Neural progenitor cell (in vitro differentiated cells): ENCODE measurements around the gene FAT2. TPM values are rescaled to one million over a fixed set of nuclear protein-coding genes. Genes with fewer than 3 reads are reported as not detected.

Source experiments
- DNase-seq: peaks from one replicate; pipeline ENCODE4 v3.0.0-alpha.2; 2016; ENCODE audit warnings: low spot score
- H2AFZ ChIP-seq: fragments of 200-600 bp; sonication (generic); replicated peaks from 2 replicates; pipeline ENCODE4 v1.6.1; 2016; ENCODE audit warnings: antibody characterized with exemption
- H3F3A ChIP-seq: fragments of 200-600 bp; sonication (generic); 2 replicates; pipeline ENCODE4 v1.6.1; 2016; ENCODE audit warnings: antibody characterized with exemption, low read depth
- H3K27ac ChIP-seq: fragments of 200-600 bp; sonication (generic); 2 replicates; pipeline ENCODE4 v1.5.1; 2016; ENCODE audit warnings: mild to moderate bottlenecking
- H3K27me3 ChIP-seq: fragments of 200-600 bp; sonication (generic); 2 replicates; pipeline ENCODE4 v1.6.1; 2016; ENCODE audit warnings: mild to moderate bottlenecking, moderate library complexity
- H3K36me3 ChIP-seq: fragments of 200-600 bp; sonication (generic); 2 replicates; pipeline ENCODE4 v1.5.1; 2016
- H3K4me1 ChIP-seq: fragments of 200-600 bp; sonication (generic); 2 replicates; pipeline ENCODE4 v1.6.1; 2016; ENCODE audit warnings: mixed run types
- H3K4me2 ChIP-seq: fragments of 200-600 bp; sonication (generic); 2 replicates; pipeline ENCODE4 v1.6.1; 2016
- H3K4me3 ChIP-seq: fragments of 200-600 bp; sonication (generic); 2 replicates; pipeline ENCODE4 v1.5.1; 2016
- H3K79me2 ChIP-seq: fragments of 200-600 bp; sonication (generic); 2 replicates; pipeline ENCODE4 v1.6.1; 2016; ENCODE audit warnings: low read depth
- H3K9ac ChIP-seq: fragments of 200-600 bp; sonication (generic); 2 replicates; pipeline ENCODE4 v1.6.1; 2016
- H3K9me3 ChIP-seq: fragments of 200-600 bp; sonication (generic); 2 replicates; pipeline ENCODE4 v1.5.1; 2016; ENCODE audit warnings: low read depth
- H4K20me1 ChIP-seq: fragments of 200-600 bp; sonication (generic); 2 replicates; pipeline ENCODE4 v1.6.1; 2016; ENCODE audit warnings: low read depth
- H3K27ac Mint-ChIP-seq: 3 replicates; pipeline ENCODE4 v1.8.0; 2021; ENCODE audit warnings: mixed read lengths
- H3K27me3 Mint-ChIP-seq: 2 replicates; pipeline ENCODE4 v1.8.0; 2022; ENCODE audit warnings: low read depth, mild to moderate bottlenecking, inconsistent platforms, moderate library complexity, mixed read lengths; ENCODE audit not compliant: insufficient read depth
- H3K36me3 Mint-ChIP-seq: 3 replicates; pipeline ENCODE4 v1.8.0; 2021; ENCODE audit warnings: mixed read lengths
- H3K4me1 Mint-ChIP-seq: 3 replicates; pipeline ENCODE4 v1.8.0; 2021; ENCODE audit warnings: mixed read lengths
- H3K4me3 Mint-ChIP-seq: 3 replicates; pipeline ENCODE4 v1.8.0; 2021; ENCODE audit warnings: mild to moderate bottlenecking, moderate library complexity, mixed read lengths
- H3K9me3 Mint-ChIP-seq: 3 replicates; pipeline ENCODE4 v1.8.0; 2020; ENCODE audit warnings: mixed read lengths
- EZH2 ChIP-seq: fragments of 200-600 bp; sonication (generic); IDR thresholded peaks from 2 replicates; pipeline ENCODE4 v1.6.1; 2017; ENCODE audit warnings: antibody characterized with exemption, mild to moderate bottlenecking, moderate library complexity
- EZH2phosphoT487 ChIP-seq: fragments of 200-600 bp; sonication (generic); IDR thresholded peaks from 2 replicates; pipeline ENCODE4 v1.6.1; 2017; ENCODE audit warnings: antibody characterized with exemption
- total RNA-seq: library from RNA; depleted of rRNA; stranded (reverse); fragments of >200 nt; gene quantifications from 2 replicates; pipeline ENCODE4 v1.2.3, GENCODE V29; 2015; ENCODE audit warnings: low replicate concordance
- TF ChIP-seq, protein P1 (sequence below): fragments of 200-600 bp; sonication (generic); IDR thresholded peaks from 2 replicates; pipeline ENCODE4 v1.5.1; 2017; ENCODE audit warnings: antibody characterized with exemption, mild to moderate bottlenecking

FAT2 gene
- total RNA-seq, 1 donor from 2014 or later, result 0.36 TPM

DNA sequence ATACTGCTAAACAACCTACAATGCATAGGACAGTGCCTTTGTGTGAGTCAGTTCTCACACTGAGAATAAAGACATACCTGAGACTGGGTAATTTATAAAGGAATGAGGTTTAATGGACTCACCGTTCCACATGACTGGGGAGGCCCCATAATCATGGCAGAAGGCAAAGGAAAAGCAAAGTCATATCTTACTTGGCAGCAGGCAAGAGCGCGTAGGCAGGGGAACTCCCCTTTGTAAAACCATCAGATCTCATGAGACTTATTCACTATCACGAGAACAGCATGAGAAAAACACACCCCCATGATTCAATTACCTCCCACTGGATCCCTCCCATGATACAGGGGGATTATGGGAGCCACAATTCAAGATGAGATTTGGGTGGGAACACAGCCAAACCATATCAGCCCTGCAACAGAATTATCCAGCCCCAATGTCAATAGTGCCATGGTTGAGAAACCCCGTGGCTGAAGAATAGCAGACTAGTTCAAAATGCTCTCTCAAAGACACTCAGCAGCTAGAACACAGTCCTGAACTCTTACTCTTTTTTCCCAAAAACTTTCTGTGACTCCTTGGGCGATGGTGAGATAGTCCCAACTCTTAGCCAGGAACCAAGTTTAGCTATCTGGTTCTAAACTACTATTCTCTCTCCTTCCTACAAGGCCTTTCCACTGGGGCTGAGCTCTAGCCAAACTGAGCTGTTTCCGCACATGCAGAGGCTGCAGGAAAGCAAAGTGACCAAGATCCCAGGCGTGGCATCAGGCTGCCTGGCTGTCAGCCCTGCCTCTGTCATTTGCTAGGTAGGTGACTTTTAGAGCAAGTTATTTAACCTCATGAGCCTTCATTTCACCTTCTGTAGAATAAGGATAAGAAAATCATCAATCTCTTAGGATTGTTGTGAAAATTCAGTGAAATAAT is 21.7 kb downstream of the FAT2 start:
- Mint-ChIP-seq H3K4me3 (no peak overlapping the region), H3K36me3 (no peaks in the 10 kb centered on the region), H3K27me3 (peaks cover 3% of the 10 kb centered on the region), H3K27ac (no peak overlapping the region), H3K4me1 (no peaks in the 10 kb centered on the region), H3K9me3 (peaks cover 3% of the 10 kb centered on the region)
- Histone ChIP-seq H3K9ac (no peak overlapping the region), H3K4me3 (no peak overlapping the region), H3K4me2 (no peak overlapping the region), H3K27me3 (no peaks in the 10 kb centered on the region), H3K9me3 (no peaks in the 10 kb centered on the region), H3K79me2 (no peaks in the 10 kb centered on the region), H2AFZ (no peak overlapping the region), H3K4me1 (no peaks in the 10 kb centered on the region), H3F3A (no peaks in the 10 kb centered on the region), H4K20me1 (no peaks in the 10 kb centered on the region), H3K36me3 (no peaks in the 10 kb centered on the region), H3K27ac (no peak overlapping the region)
- TF ChIP-seq, protein P1, sequence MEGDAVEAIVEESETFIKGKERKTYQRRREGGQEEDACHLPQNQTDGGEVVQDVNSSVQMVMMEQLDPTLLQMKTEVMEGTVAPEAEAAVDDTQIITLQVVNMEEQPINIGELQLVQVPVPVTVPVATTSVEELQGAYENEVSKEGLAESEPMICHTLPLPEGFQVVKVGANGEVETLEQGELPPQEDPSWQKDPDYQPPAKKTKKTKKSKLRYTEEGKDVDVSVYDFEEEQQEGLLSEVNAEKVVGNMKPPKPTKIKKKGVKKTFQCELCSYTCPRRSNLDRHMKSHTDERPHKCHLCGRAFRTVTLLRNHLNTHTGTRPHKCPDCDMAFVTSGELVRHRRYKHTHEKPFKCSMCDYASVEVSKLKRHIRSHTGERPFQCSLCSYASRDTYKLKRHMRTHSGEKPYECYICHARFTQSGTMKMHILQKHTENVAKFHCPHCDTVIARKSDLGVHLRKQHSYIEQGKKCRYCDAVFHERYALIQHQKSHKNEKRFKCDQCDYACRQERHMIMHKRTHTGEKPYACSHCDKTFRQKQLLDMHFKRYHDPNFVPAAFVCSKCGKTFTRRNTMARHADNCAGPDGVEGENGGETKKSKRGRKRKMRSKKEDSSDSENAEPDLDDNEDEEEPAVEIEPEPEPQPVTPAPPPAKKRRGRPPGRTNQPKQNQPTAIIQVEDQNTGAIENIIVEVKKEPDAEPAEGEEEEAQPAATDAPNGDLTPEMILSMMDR, result no peak
- no peak for TF ChIP-seq EZH2
- TF ChIP-seq EZH2phosphoT487, result no peak
- no peak for DNase-seq

DNA sequence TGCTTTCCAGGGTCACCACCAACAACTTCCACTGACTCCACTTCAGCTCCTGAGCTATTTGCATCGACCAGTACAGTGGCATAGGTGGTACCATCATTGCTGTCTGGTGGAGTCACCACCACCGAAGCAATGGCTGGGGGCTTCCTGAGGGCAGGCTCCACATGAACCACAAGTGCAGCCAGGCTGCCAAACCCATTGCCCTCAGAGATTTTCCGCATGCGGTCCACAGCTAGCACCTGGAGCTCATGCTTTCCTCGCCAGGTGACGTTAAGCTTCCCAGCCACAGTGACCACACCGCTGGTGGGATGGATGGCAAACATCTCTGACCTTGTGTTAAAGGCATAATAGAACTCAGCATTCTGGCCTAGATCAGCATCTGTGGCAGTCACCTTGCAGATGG is 23.1 kb downstream of the FAT2 start:
- Mint-ChIP-seq H3K27ac (no peak overlapping the region), H3K4me1 (no peaks in the 10 kb centered on the region), H3K27me3 (peaks cover 3% of the 10 kb centered on the region), H3K36me3 (no peaks in the 10 kb centered on the region), H3K9me3 (peaks cover 3% of the 10 kb centered on the region), H3K4me3 (no peak overlapping the region)
- Histone ChIP-seq H2AFZ (no peak overlapping the region), H3K4me3 (no peak overlapping the region), H3F3A (no peaks in the 10 kb centered on the region), H3K79me2 (no peaks in the 10 kb centered on the region), H3K27me3 (no peaks in the 10 kb centered on the region), H3K27ac (no peak overlapping the region), H3K9ac (no peak overlapping the region), H3K4me1 (no peaks in the 10 kb centered on the region), H3K4me2 (no peak overlapping the region), H4K20me1 (no peaks in the 10 kb centered on the region), H3K9me3 (no peaks in the 10 kb centered on the region), H3K36me3 (no peaks in the 10 kb centered on the region)
- TF ChIP-seq EZH2 (no peak), EZH2phosphoT487 (no peak)
- TF ChIP-seq, protein P1, result no peak
- DNase-seq, result no peak

- Histone ChIP-seq H2AFZ (no peak overlapping the region), H3F3A (peaks cover 12% of the 10 kb centered on the region), H3K4me3 (no peak overlapping the region), H3K4me1 (peaks cover 14% of the 10 kb centered on the region), H3K9ac (no peak overlapping the region), H3K27me3 (no peaks in the 10 kb centered on the region), H3K9me3 (no peaks in the 10 kb centered on the region), H3K27ac (no peak overlapping the region), H4K20me1 (no peaks in the 10 kb centered on the region), H3K79me2 (no peaks in the 10 kb centered on the region), H3K36me3 (no peaks in the 10 kb centered on the region), H3K4me2 (no peak overlapping the region)
- DNase-seq, result no peak
- Mint-ChIP-seq H3K4me3 (no peak overlapping the region), H3K27ac (no peak overlapping the region), H3K36me3 (no peaks in the 10 kb centered on the region), H3K9me3 (peaks cover 3% of the 10 kb centered on the region), H3K27me3 (peaks cover 5% of the 10 kb centered on the region), H3K4me1 (peaks cover 3% of the 10 kb centered on the region)
- TF ChIP-seq EZH2, result no peak
- no peak for TF ChIP-seq EZH2phosphoT487
- TF ChIP-seq, protein P1, result no peak
Measured at GRCh38 chr5:151565971-151566370, 25.2 kb downstream of the FAT2 start.
